NCI-H82 treated with DMSO at 0.1 percent for 48 hours (cell line): ENCODE data around the gene BCKDHB.
"Not testable (repeated sequence)": the region's sequence is repeated elsewhere in the genome, so short reads cannot be mapped to it uniquely, and the experiment has no call there.

Source experiments
- DNase-seq: peaks from one replicate; lab custom pipeline; 2025; ENCODE audit not compliant: unreplicated experiment; lab: John Stamatoyannopoulos, UW

BCKDHB gene

DNA sequence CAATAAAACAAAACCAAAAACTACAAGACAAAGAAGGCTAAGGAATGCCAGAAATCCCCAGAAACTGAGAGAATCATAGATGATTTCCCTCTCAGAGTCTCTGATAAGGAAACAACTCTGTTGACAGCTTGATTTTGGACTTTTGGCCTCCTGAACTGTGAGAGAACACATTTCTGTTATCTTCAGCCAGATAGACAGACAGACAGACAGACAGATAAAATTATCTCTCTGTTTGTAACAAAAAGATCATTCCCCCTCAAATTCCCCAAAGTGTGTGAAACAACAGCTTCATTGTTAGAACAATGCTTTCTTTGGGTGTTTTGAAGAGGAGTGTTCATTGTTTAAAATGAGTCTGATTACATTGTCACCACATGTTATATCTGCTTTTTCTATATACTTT lies 148.2 kb downstream of the BCKDHB start:
- no peak for DNase-seq

GRCh38 chr6:80256691-80257090 lies 150.2 kb downstream of the BCKDHB start:
- DNase-seq, result no peak

DNA sequence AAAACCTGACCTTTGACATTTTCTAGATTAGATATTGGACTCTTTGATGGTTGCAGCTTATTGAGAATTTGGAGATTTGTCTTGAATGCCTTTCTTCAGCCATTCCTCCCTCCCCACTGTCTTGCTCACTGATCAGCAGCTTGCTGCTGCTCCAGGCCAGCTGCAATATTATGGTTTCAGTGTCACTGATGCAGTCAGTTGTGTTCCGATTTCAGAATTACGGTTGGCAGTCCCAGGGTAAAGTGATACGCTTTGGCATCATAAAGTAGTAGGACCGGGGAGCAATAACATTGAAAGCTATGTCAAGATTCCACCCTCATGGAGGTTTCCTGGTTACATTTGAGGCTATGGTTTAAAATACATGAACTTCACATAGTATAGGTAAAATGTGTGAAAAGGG lies 152.6 kb downstream of the BCKDHB start:
- DNase-seq, result no peak

DNA sequence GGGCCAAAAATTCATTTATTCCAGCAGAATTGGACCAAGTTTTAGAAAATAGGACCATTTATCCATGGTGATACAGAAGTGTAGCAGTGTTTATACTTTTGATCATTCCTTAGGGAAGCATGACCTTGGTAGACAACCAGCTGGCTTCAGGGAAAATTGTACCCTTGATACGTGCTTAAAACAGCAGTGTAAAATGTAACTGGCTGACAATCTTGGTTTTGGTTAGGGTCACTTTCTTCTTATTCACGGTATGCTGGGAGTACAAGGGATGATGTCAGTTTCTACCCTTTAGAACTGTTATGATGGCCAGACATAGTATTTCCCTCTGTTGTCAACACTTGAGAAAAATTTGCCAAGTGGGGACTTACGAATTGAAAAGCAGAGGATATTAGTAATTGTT lies 157.1 kb downstream of the BCKDHB start:
- no peak for DNase-seq

DNA sequence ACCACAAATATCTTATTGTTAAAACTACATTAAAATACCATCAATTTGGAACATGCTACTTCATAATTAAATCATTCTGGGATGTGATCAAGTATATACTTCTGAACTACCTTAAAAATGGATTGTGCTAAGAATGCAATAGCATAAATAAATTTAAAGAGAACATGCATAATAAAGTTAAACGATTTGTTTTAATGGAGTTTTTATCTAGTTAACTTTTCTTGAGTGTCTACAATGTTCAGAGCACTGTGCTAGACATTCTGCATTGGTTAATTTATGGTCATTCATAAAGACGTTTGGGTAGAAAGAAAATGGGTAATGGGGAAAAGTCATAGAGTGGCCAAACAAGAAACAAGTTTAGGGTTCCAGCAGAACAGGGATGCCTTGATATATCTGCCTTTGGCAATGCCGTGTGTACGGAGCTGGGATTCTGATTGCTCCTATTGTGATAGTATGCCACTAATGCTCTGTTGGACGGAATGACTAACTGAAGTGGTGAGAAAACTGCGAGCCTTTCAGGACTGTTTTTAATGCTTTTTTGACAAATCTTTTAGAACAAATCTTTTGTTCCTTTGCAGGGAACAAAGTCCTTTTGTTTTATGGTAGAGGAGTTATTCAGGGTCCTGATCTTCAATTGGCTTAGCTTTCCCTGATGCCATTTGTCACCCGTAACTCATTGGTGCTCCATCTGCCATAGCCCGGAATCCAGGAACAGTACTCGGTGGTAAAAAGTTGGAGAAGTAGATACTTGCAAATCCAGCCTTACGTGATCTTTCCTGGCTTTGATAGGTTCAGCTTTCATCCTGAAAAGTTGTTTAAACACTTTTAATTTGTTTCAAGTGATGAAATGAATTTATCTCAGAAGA lies 162.6 kb downstream of the BCKDHB start:
- DNase-seq, result no peak

GRCh38 chr6:80271074-80271473 lies 164.6 kb downstream of the BCKDHB start:
- no peak for DNase-seq

GRCh38 chr6:80272988-80273387 lies 166.5 kb downstream of the BCKDHB start:
- DNase-seq, result no peak

- no peak for DNase-seq
These were observed 170.4 kb downstream of the BCKDHB start for GRCh38 chr6:80276861-80277260.

DNA sequence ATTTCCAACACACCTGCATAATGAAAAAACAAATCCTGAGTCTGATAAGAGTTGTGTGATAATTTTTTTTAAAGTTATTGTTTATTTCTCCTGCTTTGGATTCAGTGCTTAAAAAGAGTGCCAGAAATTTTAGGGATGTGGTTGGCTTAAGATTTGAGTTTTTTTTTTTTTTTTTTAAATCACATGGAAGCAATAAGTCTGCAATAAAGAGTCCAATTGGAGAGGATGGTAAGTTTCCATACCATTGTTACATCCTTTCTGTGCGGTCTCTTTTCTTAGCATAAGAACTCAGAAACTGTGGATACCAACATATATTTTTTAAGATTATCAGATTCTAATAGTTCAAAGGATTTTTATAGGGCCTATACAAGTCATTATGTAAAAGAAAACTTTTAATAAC lies 171.0 kb downstream of the BCKDHB start:
- no peak for DNase-seq

DNA sequence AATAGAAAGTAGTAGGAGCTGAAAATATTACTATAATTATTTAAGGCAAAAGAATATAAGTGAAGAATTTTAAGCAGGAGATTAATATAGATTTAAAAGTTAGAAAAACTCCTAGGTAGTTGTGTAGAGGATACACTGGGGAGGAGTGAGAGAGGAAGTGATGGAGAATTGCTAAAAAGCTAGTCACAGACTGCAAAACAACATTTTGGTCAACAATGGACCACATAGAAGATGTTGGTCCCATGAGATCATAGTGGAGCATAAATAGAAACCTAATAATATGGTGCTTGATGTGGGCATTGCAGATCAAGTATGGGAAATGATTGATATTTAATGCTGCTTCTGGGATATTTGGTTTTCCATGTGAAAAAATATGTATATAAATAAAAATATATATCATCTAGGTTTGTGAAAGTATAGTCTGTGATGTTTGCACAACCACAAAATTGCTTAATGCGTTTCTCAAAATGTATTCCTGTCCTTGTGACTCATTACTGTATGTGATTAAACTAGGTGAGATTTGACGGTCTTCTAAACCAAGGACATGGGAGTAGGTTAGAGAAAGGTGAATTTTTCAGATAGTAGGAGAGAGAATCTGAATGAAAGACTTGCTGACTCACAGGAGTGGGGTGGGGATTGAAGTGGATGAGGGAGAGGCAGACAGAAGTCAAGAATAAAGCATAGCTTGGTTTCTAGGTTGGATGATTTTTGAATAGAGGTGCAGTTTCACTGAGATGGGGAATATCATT lies 174.0 kb downstream of the BCKDHB start:
- DNase-seq, result no peak

- no peak for DNase-seq
These were observed 176.6 kb downstream of the BCKDHB start for GRCh38 chr6:80282913-80283554.

- no peak for DNase-seq
These were observed 180.6 kb downstream of the BCKDHB start for GRCh38 chr6:80287112-80287511.

DNA sequence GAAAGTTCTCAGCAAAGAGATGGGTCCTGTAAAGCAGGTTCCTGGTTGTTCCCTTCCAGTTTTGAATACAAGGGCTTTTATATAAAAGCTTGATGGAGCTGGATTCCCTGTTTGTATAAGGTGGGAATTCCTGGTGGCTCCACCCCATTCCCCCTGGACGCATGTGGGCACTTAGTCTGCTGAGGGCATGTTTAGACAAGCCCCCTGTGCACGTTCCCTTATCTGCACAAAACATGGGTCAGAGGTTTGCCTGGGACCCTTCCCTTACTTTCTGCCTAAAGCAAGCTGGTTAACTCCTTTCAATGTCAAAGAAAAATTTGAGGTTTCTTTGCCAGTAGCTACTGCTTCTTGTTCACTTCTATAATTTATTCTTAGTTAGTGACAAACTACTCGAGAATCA lies 181.1 kb downstream of the BCKDHB start:
- DNase-seq, result no peak

DNA sequence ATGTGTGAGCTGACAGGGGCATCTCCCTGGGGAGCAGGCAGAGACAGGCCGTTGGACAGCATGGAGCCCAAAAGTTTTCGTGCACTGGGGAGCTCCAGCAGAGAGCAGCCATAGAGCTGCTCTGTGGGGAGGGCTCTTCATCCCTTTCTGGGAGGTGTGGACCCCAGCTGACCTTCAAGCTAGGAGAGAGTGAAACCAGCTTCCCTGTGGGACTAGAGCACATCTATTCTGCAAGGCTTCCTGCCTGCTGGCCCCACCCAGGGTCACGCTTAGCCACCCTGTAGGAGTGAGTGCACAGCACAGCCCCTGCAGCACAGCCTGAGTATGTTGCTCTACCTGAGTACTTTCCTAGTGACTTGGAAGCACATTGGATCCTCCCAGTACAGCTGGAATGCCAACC lies 183.3 kb downstream of the BCKDHB start:
- DNase-seq, result no peak

- not testable (repeated sequence) for DNase-seq
These were observed 188.1 kb downstream of the BCKDHB start for GRCh38 chr6:80294531-80294930.

- no peak for DNase-seq
These were observed 196.2 kb downstream of the BCKDHB start for GRCh38 chr6:80302716-80303115.

DNA sequence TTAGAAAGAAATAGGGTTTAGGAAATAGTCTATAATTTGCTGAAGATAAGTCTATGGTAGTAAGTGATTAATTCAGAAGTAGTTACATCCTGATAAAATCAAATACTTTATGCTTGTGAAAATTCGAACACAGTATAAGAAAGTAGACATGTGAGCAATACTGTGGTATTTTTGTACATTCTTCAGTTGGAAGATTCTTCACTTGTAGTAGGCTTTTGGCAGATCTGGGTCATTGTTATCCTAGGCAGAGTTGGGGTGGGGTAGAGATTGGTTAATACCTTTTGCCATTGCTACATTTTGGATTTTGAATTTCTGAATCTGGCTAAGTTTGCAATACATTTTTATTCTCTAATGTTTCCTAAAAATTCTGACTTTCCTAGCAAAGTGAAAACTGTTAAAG lies 197.5 kb downstream of the BCKDHB start:
- DNase-seq, result no peak

DNA sequence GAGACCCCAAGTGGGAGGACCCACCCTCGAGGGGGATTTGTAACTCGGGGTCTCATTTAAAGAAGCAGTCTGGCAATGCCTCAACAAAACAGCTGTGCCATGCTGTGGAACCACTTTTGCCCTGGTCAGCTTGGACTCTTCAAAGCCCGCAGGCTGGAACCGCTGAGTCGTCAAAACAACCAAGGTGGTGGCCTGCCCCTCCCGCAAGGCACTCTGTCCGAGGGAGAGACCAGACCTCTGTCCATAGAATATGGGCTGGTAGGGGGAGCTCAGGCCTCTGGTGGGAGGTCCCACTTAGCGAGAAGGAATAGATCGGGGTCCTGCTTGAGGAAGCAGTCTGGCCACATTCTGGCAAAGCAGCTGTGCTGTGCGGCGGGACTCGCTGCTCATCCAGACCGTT lies 208.1 kb downstream of the BCKDHB start:
- DNase-seq, result no peak

- DNase-seq, result no peak
These were observed 210.3 kb downstream of the BCKDHB start for GRCh38 chr6:80316686-80317231.

- no peak for DNase-seq
These were observed 212.7 kb downstream of the BCKDHB start for GRCh38 chr6:80319196-80319595.

DNA sequence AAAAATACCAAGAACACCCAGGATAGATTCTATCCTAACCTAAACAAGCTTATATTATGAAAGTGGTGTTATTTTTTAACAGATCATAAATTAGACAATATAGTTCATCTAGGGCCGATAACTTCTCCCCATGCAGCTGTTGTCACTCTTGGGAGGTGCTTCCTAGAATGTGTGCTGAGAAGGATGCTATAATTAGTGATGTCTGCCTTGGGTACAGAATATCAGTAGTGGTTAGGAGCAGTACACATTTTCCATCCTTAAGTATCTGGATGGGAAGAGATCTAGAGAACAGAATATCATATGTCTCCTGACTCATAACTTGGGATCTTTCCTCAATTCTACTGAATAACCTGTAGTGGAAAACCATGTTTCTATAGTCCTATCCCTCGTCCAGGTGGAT lies 214.5 kb downstream of the BCKDHB start:
- no peak for DNase-seq

DNA sequence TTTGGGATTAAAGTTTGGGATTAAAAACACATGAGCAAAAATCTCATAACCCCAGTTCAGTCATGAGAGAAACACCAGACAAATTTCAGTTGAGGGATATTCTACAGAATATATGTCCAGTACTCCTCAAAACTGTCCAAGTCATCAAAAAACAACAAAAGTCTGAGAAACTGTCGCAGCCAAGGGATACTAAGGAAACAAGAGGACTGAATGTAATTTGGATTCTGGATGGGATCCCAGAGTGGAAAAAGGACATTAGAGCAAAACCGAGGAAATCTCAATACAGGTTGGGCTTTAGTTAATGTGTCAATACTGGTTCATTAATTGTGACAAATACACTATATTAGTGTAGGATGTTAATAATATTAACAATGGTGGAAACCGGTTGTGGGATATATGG lies 219.3 kb downstream of the BCKDHB start:
- no peak for DNase-seq
